ENCODE data around the gene STX3.

Gene STX3

GRCh38 chr11:59755701-59756557 lies 753 bp downstream of the STX3 start:
- in situ Hi-C loops (cut with HindIII; ENCODE audit: low pct_ligation_motif_present, low pct_unique_long_range_greater_than_20kb, low sequenced_read_pairs) = no loop called here
- peak; percentile 94 for DNase-seq

GRCh38 chr11:59756558-59756840 lies 1.3 kb downstream of the STX3 start:
- peak; percentile 48 for DNase-seq
- in situ Hi-C loops (cut with HindIII; ENCODE audit: low pct_ligation_motif_present, low pct_unique_long_range_greater_than_20kb, low sequenced_read_pairs) = no loop called here

- in situ Hi-C loops (cut with HindIII; ENCODE audit: low pct_ligation_motif_present, low pct_unique_long_range_greater_than_20kb, low sequenced_read_pairs) = no loop called here
- DNase-seq = peak; percentile 61
Observed at GRCh38 chr11:59756845-59757244, 1.7 kb downstream of the STX3 start.

- no peak for DNase-seq
- in situ Hi-C loops (cut with HindIII; ENCODE audit: low pct_ligation_motif_present, low pct_unique_long_range_greater_than_20kb, low sequenced_read_pairs) = no loop called here
Observed at GRCh38 chr11:59758401-59759037, 3.3 kb downstream of the STX3 start.

- no peak for DNase-seq
- in situ Hi-C loops (cut with HindIII; ENCODE audit: low pct_ligation_motif_present, low pct_unique_long_range_greater_than_20kb, low sequenced_read_pairs) = no loop called here
Observed at GRCh38 chr11:59759900-59760299, 4.7 kb downstream of the STX3 start.

- in situ Hi-C loops (cut with HindIII; ENCODE audit: low pct_ligation_motif_present, low pct_unique_long_range_greater_than_20kb, low sequenced_read_pairs) = no loop called here
- DNase-seq = peak; percentile 8
Observed at GRCh38 chr11:59760771-59761170, 5.6 kb downstream of the STX3 start.

GRCh38 chr11:59761993-59762392 lies 6.8 kb downstream of the STX3 start:
- DNase-seq = no peak
- in situ Hi-C loops (cut with HindIII; ENCODE audit: low pct_ligation_motif_present, low pct_unique_long_range_greater_than_20kb, low sequenced_read_pairs) = no loop called here

GRCh38 chr11:59765068-59765735 lies 10.0 kb downstream of the STX3 start:
- in situ Hi-C loops (cut with HindIII; ENCODE audit: low pct_ligation_motif_present, low pct_unique_long_range_greater_than_20kb, low sequenced_read_pairs) = no loop called here

GRCh38 chr11:59766542-59767224 lies 11.5 kb downstream of the STX3 start:
- in situ Hi-C loops (cut with HindIII; ENCODE audit: low pct_ligation_motif_present, low pct_unique_long_range_greater_than_20kb, low sequenced_read_pairs) = no loop called here
- DNase-seq = no peak

More at GRCh38 chr11:59765068-59765735, 10.0 kb downstream of the STX3 start:
- DNase-seq = no peak

- in situ Hi-C loops (cut with HindIII; ENCODE audit: low pct_ligation_motif_present, low pct_unique_long_range_greater_than_20kb, low sequenced_read_pairs) = no loop called here
Observed at GRCh38 chr11:59767225-59767611, 12.0 kb downstream of the STX3 start.

GRCh38 chr11:59769111-59769510 lies 13.9 kb downstream of the STX3 start:
- in situ Hi-C loops (cut with HindIII; ENCODE audit: low pct_ligation_motif_present, low pct_unique_long_range_greater_than_20kb, low sequenced_read_pairs) = no loop called here
- DNase-seq = no peak

More at GRCh38 chr11:59767225-59767611, 12.0 kb downstream of the STX3 start:
- DNase-seq = no peak

- DNase-seq = no peak
- in situ Hi-C loops (cut with HindIII; ENCODE audit: low pct_ligation_motif_present, low pct_unique_long_range_greater_than_20kb, low sequenced_read_pairs) = no loop called here
Observed at GRCh38 chr11:59769828-59770227, 14.7 kb downstream of the STX3 start.

GRCh38 chr11:59770319-59770718 lies 15.1 kb downstream of the STX3 start:
- no peak for DNase-seq
- in situ Hi-C loops (cut with HindIII; ENCODE audit: low pct_ligation_motif_present, low pct_unique_long_range_greater_than_20kb, low sequenced_read_pairs) = no loop called here

GRCh38 chr11:59770869-59771268 lies 15.7 kb downstream of the STX3 start:
- no peak for DNase-seq
- in situ Hi-C loops (cut with HindIII; ENCODE audit: low pct_ligation_motif_present, low pct_unique_long_range_greater_than_20kb, low sequenced_read_pairs) = no loop called here

- no peak for DNase-seq
- in situ Hi-C loops (cut with HindIII; ENCODE audit: low pct_ligation_motif_present, low pct_unique_long_range_greater_than_20kb, low sequenced_read_pairs) = no loop called here
Observed at GRCh38 chr11:59771605-59772004, 16.4 kb downstream of the STX3 start.

- DNase-seq = no peak
- in situ Hi-C loops (cut with HindIII; ENCODE audit: low pct_ligation_motif_present, low pct_unique_long_range_greater_than_20kb, low sequenced_read_pairs) = no loop called here
Observed at GRCh38 chr11:59773083-59773440, 17.9 kb downstream of the STX3 start.

GRCh38 chr11:59776210-59777066 lies 21.3 kb downstream of the STX3 start:
- in situ Hi-C loops (cut with HindIII; ENCODE audit: low pct_ligation_motif_present, low pct_unique_long_range_greater_than_20kb, low sequenced_read_pairs) = no loop called here
- peak; percentile 90 for DNase-seq

GRCh38 chr11:59777104-59777503 lies 21.9 kb downstream of the STX3 start:
- in situ Hi-C loops (cut with HindIII; ENCODE audit: low pct_ligation_motif_present, low pct_unique_long_range_greater_than_20kb, low sequenced_read_pairs) = no loop called here
- DNase-seq = no peak

Measured in ACHN (cell line).